A549 (cell line): ENCODE results near the gene RNH1. TPM values are rescaled to one million over a fixed set of nuclear protein-coding genes. Genes with fewer than 3 reads are reported as not detected.

ENCODE experiments used
- ATAC-seq, 2 experiments: fragments of 200-7000 bp in 1 of 2; fragments of >200 bp in 1 of 2; cut with Nextera tagmentation in 1 of 2; cut with Tn5 transposase in 1 of 2; 3 replicates each; pipeline versions ENCODE4 v1.8.0 to v1.9.1; 2018 to 2020; ENCODE audit warnings: mild to moderate bottlenecking in 1 of 2, moderate library complexity in 1 of 2
- CTCF ChIA-PET: fragments of 300-600 bp; sonication (Branson Sonifier 250); formaldehyde crosslinking; extraction: SDS; loops from one replicate; lab custom pipeline; 2021; ENCODE audit warnings: antibody characterized with exemption, inconsistent platforms; lab: Yijun Ruan, JAX
- POLR2A ChIA-PET: fragments of 350-600 bp; formaldehyde crosslinking; extraction: SDS; loops from one replicate; lab custom pipeline; 2021; ENCODE audit warnings: antibody characterized with exemption, inconsistent platforms; lab: Yijun Ruan, JAX
- DNase-seq, 2 experiments: peaks; one replicate each; pipeline versions ENCODE4 v3.0.0 to v3.0.0-alpha.2; 2011 to 2016; ENCODE audit warnings: low read depth in 1 of 2, low spot score in 1 of 2
- FAIRE-seq: peaks from 2 replicates; lab custom pipeline; 2011; peaks lifted over from hg19 to GRCh38; lab: Jason Lieb, UNC
- H3K27ac ChIP-seq, 2 experiments: fragments of >200 bp; sonication (Bioruptor Twin); formaldehyde crosslinking; 3 replicates each; pipeline ENCODE4 v1.5.1; 2016 to 2017
- H3K4me1 ChIP-seq: fragments of >200 bp; sonication (Bioruptor Twin); formaldehyde crosslinking; 3 replicates; pipeline ENCODE4 v1.6.1; 2016
- H3K4me2 ChIP-seq: fragments of >200 bp; sonication (Bioruptor Twin); formaldehyde crosslinking; 3 replicates; pipeline ENCODE4 v1.6.1; 2016
- H3K4me3 ChIP-seq: fragments of >200 bp; sonication (Bioruptor Twin); formaldehyde crosslinking; 3 replicates; pipeline ENCODE4 v1.5.1; 2016
- H3K9me3 ChIP-seq: fragments of >200 bp; sonication (Bioruptor Twin); formaldehyde crosslinking; 3 replicates; pipeline ENCODE4 v1.6.1; 2016
- CEBPB ChIP-seq, 2 experiments: fragments of >200 bp in 1 of 2; sonication (Bioruptor Twin) in 1 of 2; formaldehyde crosslinking in 1 of 2; IDR thresholded peaks; 2 replicates each; pipeline ENCODE4 v1.6.1; 2012 to 2016
- CHD4 ChIP-seq: fragments of 200-600 bp; sonication (generic); IDR thresholded peaks from 2 replicates; pipeline ENCODE4 v1.6.1; 2016; ENCODE audit warnings: antibody characterized with exemption, mild to moderate bottlenecking, borderline replicate concordance
- EHMT2 ChIP-seq: fragments of 200-600 bp; sonication (generic); IDR thresholded peaks from 2 replicates; pipeline ENCODE4 v1.6.1; 2016; ENCODE audit warnings: antibody characterized with exemption, low read depth, mild to moderate bottlenecking, moderate library complexity
- EP300 ChIP-seq, 2 experiments: fragments of >200 bp; sonication (Bioruptor Twin); formaldehyde crosslinking; IDR thresholded peaks; 2 replicates in 1 of 2; 3 replicates in 1 of 2; pipeline ENCODE4 v1.6.1; 2016 to 2017
- ESRRA ChIP-seq: fragments of 150-350 bp; IDR thresholded peaks from 2 replicates; pipeline ENCODE4 v1.6.1; 2014; ENCODE audit warnings: mild to moderate bottlenecking, low read length, borderline replicate concordance
- FOSB ChIP-seq: fragments of 250-450 bp; sonication (Bioruptor Pico); IDR thresholded peaks from 2 replicates; pipeline ENCODE4 v1.5.0; 2020; ENCODE audit warnings: mild to moderate bottlenecking, moderate library complexity
- JUN ChIP-seq, 2 experiments: fragments of >200 bp; sonication (Bioruptor Twin); formaldehyde crosslinking; IDR thresholded peaks; 2 replicates in 1 of 2; 3 replicates in 1 of 2; pipeline ENCODE4 v1.6.1; 2016 to 2017
- JUNB ChIP-seq: fragments of >200 bp; sonication (Bioruptor Twin); formaldehyde crosslinking; IDR thresholded peaks from 2 replicates; pipeline ENCODE4 v1.6.1; 2016
- KDM1A ChIP-seq: fragments of 200-600 bp; sonication (generic); IDR thresholded peaks from 2 replicates; pipeline ENCODE4 v1.6.1; 2016; ENCODE audit warnings: low read depth, mild to moderate bottlenecking
- MAZ ChIP-seq: fragments of 150-350 bp; IDR thresholded peaks from 2 replicates; pipeline ENCODE4 v1.6.1; 2014; ENCODE audit warnings: antibody characterized with exemption, low read depth, low read length, borderline replicate concordance
- RARB ChIP-seq: fragments of 250-450 bp; sonication (Bioruptor Pico); IDR thresholded peaks from 2 replicates; pipeline ENCODE4 v1.8.0; 2021; ENCODE audit warnings: mild to moderate bottlenecking, moderate library complexity
- SMC3 ChIP-seq: fragments of >200 bp; sonication (Bioruptor Twin); formaldehyde crosslinking; IDR thresholded peaks from 3 replicates; pipeline ENCODE4 v1.6.1; 2018; ENCODE audit warnings: inconsistent platforms
- SREBF2 ChIP-seq: fragments of 450-650 bp; IDR thresholded peaks from 2 replicates; pipeline ENCODE4 v1.6.1; 2014; ENCODE audit warnings: mild to moderate bottlenecking, moderate library complexity
- ZNF302 ChIP-seq: fragments of 250-450 bp; sonication (Bioruptor Pico); IDR thresholded peaks from 2 replicates; pipeline ENCODE4 v1.9.0; 2021; ENCODE audit warnings: inconsistent platforms, mild to moderate bottlenecking, moderate library complexity
- WGBS: methylation state at CpG from one replicate; pipeline ENCODE4 v1.1.6; 2017; ENCODE audit errors: missing lambda C conversion rate; 5-methylcytosine and 5-hydroxymethylcytosine counted together
- polyA plus RNA-seq, 4 experiments: library from polyadenylated mRNA; depleted of rRNA in 3 of 4; stranded (reverse); fragments of >200 nt; fragmentation: RNase III in 1 of 4; extraction: RNeasy Plus Mini Kit Qiagen cat#74134 plus additional on column Dnase treatment in 1 of 4; gene quantifications; 2 replicates in 3 of 4; 3 replicates in 1 of 4; pipeline ENCODE4 v1.2.3, GENCODE V29; 2011 to 2017
- TF ChIP-seq, protein P1 (sequence below): fragments of >200 bp; sonication (Bioruptor Twin); formaldehyde crosslinking; IDR thresholded peaks from 2 replicates; pipeline ENCODE4 v1.6.1; 2016
- TF ChIP-seq, protein P2 (sequence below): fragments of 450-650 bp; IDR thresholded peaks from 2 replicates; pipeline ENCODE4 v1.6.1; 2014; ENCODE audit warnings: antibody characterized with exemption
- TF ChIP-seq, protein P3 (sequence below): fragments of 250-450 bp; sonication (Bioruptor Pico); IDR thresholded peaks from 2 replicates; pipeline ENCODE4 v1.5.0; 2021; ENCODE audit warnings: mild to moderate bottlenecking, moderate library complexity, borderline replicate concordance
- TF ChIP-seq, protein P4 (sequence below): IDR thresholded peaks from 2 replicates; pipeline ENCODE4 v1.6.1; 2012

RNH1 gene
- polyA plus RNA-seq, 2 of the 4 experiments (the other 2 are of a cell fraction) = 85.8 to 135 TPM

DNA sequence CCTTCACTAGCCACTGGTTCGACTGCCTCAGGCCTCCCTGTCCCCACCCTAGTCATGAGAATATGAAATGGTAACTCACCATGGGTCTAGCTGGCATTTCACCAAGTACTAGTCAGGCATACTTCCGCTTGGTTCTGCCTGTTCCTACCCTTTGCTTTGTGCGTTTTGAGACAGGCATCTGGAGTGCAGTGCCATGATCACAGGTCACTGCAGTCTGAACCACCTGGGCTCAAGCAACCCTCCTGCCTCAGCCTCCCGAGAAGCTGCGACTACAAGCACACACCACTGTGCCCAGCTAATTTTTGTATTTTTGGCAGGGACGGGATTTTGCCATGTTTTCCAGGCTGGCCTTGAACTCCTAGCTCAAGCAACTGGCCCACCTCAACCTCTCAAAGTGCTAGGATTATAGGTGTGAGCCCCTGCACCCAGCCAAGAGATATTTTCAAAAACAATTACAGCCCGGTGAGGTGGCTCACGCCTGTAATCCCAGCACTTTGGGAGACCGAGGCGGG, 14.2 kb upstream of the RNH1 start:
- WGBS = 93% methylated on average over 10 of the region's 10 CpGs
- no peak overlapping the region for H3K27ac ChIP-seq

GRCh38 chr11:520428-521176, 13.6 kb upstream of the RNH1 start:
- Histone ChIP-seq H3K4me3 (no peak overlapping the region), H3K4me1 (peaks cover 5% of the 10 kb centered on the region; the same call in 1 of the 3 replicates), H3K4me2 (no peak overlapping the region), H3K9me3 (peaks cover 15% of the 10 kb centered on the region), H3K27ac (no peak overlapping the region)
- ATAC-seq = no peak
- POLR2A ChIA-PET = interaction anchor here (1.1 kb wide), 1 partner anchor 22 kb away, joined by 3 read pairs; no protein-coding TSS in a partner anchor
- no peak for DNase-seq
- CTCF ChIA-PET = interaction anchor here (2.7 kb wide), 1 partner anchor 13 kb away, joined by 13 read pairs; no protein-coding TSS in a partner anchor
- no peak for FAIRE-seq
- 89% methylated on average over 39 of the region's 39 CpGs for WGBS
- TF ChIP-seq EP300 (IDR thresholded peaks at IDR 0.05) = no peak
- no peak for TF ChIP-seq CHD4
- no peak for TF ChIP-seq MAZ
- no peak for TF ChIP-seq ZNF302 (CRISPR knock-in tag)
- TF ChIP-seq FOSB (CRISPR knock-in tag) = no peak
- no peak for TF ChIP-seq JUN (IDR thresholded peaks at IDR 0.05)
- TF ChIP-seq ESRRA = no peak
- TF ChIP-seq, protein P1, sequence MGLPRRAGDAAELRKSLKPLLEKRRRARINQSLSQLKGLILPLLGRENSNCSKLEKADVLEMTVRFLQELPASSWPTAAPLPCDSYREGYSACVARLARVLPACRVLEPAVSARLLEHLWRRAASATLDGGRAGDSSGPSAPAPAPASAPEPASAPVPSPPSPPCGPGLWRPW = no peak
- TF ChIP-seq EHMT2 = no peak
- TF ChIP-seq, protein P2, sequence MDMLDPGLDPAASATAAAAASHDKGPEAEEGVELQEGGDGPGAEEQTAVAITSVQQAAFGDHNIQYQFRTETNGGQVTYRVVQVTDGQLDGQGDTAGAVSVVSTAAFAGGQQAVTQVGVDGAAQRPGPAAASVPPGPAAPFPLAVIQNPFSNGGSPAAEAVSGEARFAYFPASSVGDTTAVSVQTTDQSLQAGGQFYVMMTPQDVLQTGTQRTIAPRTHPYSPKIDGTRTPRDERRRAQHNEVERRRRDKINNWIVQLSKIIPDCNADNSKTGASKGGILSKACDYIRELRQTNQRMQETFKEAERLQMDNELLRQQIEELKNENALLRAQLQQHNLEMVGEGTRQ = no peak
- TF ChIP-seq JUNB = no peak
- TF ChIP-seq SMC3 = no peak
- TF ChIP-seq SREBF2 = no peak
- TF ChIP-seq, protein P3, sequence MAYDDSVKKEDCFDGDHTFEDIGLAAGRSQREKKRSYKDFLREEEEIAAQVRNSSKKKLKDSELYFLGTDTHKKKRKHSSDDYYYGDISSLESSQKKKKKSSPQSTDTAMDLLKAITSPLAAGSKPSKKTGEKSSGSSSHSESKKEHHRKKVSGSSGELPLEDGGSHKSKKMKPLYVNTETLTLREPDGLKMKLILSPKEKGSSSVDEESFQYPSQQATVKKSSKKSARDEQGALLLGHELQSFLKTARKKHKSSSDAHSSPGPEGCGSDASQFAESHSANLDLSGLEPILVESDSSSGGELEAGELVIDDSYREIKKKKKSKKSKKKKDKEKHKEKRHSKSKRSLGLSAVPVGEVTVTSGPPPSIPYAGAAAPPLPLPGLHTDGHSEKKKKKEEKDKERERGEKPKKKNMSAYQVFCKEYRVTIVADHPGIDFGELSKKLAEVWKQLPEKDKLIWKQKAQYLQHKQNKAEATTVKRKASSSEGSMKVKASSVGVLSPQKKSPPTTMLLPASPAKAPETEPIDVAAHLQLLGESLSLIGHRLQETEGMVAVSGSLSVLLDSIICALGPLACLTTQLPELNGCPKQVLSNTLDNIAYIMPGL (CRISPR knock-in tag) = no peak
- TF ChIP-seq, protein P4, sequence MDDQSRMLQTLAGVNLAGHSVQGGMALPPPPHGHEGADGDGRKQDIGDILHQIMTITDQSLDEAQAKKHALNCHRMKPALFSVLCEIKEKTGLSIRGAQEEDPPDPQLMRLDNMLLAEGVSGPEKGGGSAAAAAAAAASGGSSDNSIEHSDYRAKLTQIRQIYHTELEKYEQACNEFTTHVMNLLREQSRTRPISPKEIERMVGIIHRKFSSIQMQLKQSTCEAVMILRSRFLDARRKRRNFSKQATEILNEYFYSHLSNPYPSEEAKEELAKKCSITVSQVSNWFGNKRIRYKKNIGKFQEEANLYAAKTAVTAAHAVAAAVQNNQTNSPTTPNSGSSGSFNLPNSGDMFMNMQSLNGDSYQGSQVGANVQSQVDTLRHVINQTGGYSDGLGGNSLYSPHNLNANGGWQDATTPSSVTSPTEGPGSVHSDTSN = no peak
- no peak for TF ChIP-seq RARB (CRISPR knock-in tag)

More for the DNA sequence above, 14.2 kb upstream of the RNH1 start:
- FAIRE-seq (no peak), DNase-seq (no peak), ATAC-seq (no peak)
- Histone ChIP-seq H3K4me1 (peaks cover 5% of the 10 kb centered on the region; the same call in 1 of the 3 replicates), H3K4me3 (no peak overlapping the region), H3K4me2 (no peak overlapping the region), H3K9me3 (peaks cover 10% of the 10 kb centered on the region)
- CTCF ChIA-PET = interaction anchor here (0.9 to 2.7 kb wide), 3 partner anchors 12 to 70 kb away, joined by 3 to 13 read pairs (median 3); no protein-coding TSS in a partner anchor
- POLR2A ChIA-PET = interaction anchor here (1.1 kb wide), 1 partner anchor 21 kb away, joined by 3 read pairs; no protein-coding TSS in a partner anchor
- TF ChIP-seq CEBPB (IDR thresholded peaks at IDR 0.05) (no peak), KDM1A (no peak)
- TF ChIP-seq, all 56 proteins: peak for 0
